Esophagus (tissue), 2 donors: ENCODE results near the gene PLXNB2. TPM values are rescaled to one million over a fixed set of nuclear protein-coding genes. Genes with fewer than 3 reads are reported as not detected.

Experiments used
- H3K27ac ChIP-seq, 2 donors: one replicate each; pipeline ENCODE4 v1.5.1; 2013; ENCODE audit warnings: low read depth in 2 of 2, mild to moderate bottlenecking in 2 of 2, inconsistent platforms in 1 of 2, low read length in 1 of 2, moderate library complexity in 1 of 2
- H3K27me3 ChIP-seq, 2 donors: one replicate each; pipeline ENCODE4 v1.6.1; 2013; ENCODE audit warnings: low read length in 2 of 2, control low read depth in 1 of 2, mild to moderate bottlenecking in 1 of 2; ENCODE audit not compliant: insufficient read depth in 2 of 2, control insufficient read depth in 1 of 2
- H3K36me3 ChIP-seq, 2 donors: one replicate each; pipeline ENCODE4 v1.6.1; 2013; ENCODE audit warnings: low read length in 1 of 2; ENCODE audit not compliant: control insufficient read depth in 2 of 2, insufficient read depth in 2 of 2
- H3K4me1 ChIP-seq, 2 donors: one replicate each; pipeline ENCODE4 v1.6.1; 2013; ENCODE audit warnings: low read length in 1 of 2; ENCODE audit not compliant: control insufficient read depth in 2 of 2, insufficient read depth in 2 of 2
- H3K4me3 ChIP-seq, 2 donors: one replicate each; pipeline ENCODE4 v1.5.1; 2013; ENCODE audit warnings: low read length in 2 of 2, mild to moderate bottlenecking in 2 of 2, low read depth in 1 of 2, moderate library complexity in 1 of 2
- H3K9me3 ChIP-seq, 2 donors: one replicate each; pipeline ENCODE4 v1.6.1; 2013; ENCODE audit warnings: mild to moderate bottlenecking in 2 of 2, low read depth in 1 of 2, low read length in 1 of 2, moderate library complexity in 1 of 2; ENCODE audit not compliant: control insufficient read depth in 2 of 2, insufficient read depth in 1 of 2
- WGBS, 2 donors: extraction: QIAGEN DNeasy Blood & Tissue Kit; methylation state at CpG; one replicate each; pipeline ENCODE4 v1.1.7; 2013; 5-methylcytosine and 5-hydroxymethylcytosine counted together
- polyA plus RNA-seq, 2 donors: library from polyadenylated mRNA; stranded (reverse); fragments of 200-250 nt; gene quantifications; one replicate each; pipeline ENCODE4 v1.2.3, GENCODE V29; 2013
- donor health status: healthy with polysubstance abuse.
- donor health status: Bipolar disorder and iron deficiency.

Gene PLXNB2
- polyA plus RNA-seq, 2 donors: 107 to 186 TPM

DNA sequence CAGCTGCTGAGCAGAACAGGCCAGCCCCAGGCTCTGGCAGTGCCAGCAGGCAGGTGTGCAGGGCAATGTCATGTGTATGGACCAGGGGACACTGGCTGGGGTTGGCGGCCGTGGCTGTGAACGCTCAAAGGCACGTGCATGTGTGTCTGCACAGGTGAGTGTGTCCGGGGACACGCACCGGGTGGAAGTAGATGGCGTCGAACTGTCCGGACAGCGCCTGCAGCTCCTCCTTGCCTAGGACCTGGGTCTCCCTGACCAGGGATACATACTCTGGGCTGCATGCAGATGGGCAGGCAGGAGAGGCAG lies 57.2 kb downstream of the PLXNB2 start:
- Histone ChIP-seq H3K36me3 (peaks cover 0 to 24% of the 10 kb centered on the region in 2 donors), H3K27ac (no peak overlapping the region), H3K27me3 (no peaks in the 10 kb centered on the region), H3K4me3 (peak overlapping the region; percentile 16 to 55), H3K4me1 (peaks cover 15 to 38% of the 10 kb centered on the region in 2 donors), H3K9me3 (peaks cover 0 to 2% of the 10 kb centered on the region in 2 donors)
- WGBS, 2 donors: 67% methylated on average over 11 of the region's 11 CpGs

DNA sequence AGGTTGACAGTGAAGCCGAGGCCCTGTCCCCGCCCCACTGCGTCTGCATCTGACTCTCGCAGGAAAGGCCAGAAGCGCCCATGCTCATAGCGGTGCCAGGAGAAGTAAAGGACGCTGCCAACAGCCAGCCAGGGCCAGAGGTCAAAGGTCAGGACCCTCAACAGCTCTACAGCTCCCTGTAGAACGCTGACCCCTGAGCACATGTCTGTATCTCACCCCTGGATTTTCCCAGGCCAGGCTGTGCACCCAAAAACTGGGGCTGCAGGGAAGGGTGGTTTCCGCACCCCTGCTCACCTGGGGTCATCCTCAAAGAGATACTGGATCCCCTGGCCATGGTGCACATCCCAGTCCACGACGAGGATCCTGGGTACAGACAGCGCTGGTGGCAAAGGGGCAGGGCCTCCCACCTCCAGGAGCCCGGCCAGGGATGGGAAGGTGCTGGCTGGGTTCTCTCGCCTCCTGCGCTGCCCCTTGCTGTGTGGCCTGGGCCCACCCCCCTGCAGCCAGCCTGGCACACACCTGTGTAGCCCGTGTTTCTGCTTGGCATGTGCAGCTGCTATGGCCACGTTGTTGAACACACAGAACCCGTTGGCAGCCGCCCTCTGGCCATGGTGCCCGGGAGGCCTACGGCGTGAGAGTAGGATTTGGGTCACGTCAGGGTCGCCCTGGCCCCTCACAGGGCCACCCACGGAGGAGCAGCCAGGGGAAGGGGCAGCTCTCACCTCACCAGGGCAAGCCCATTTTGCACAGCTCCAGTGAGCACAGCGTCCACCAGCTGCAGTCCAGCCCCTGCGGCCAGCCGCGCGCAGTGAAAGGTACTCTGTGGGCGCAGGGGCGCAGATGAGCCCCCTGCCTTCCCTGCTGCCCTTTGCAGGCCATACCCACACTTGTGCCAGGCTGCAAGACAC lies 57.9 kb downstream of the PLXNB2 start:
- H3K36me3 ChIP-seq: peaks cover 0 to 24% of the 10 kb centered on the region in 2 donors
- no peak overlapping the region for H3K27ac ChIP-seq
- H3K4me3 ChIP-seq: peak overlapping the region in 1 of 2 donors; percentile 16
- peaks cover 15 to 38% of the 10 kb centered on the region in 2 donors for H3K4me1 ChIP-seq
- WGBS, 2 donors: 83 to 84% methylated on average over 32 of the region's 32 CpGs
- peaks cover 0 to 2% of the 10 kb centered on the region in 2 donors for H3K9me3 ChIP-seq
- no peaks in the 10 kb centered on the region for H3K27me3 ChIP-seq

DNA sequence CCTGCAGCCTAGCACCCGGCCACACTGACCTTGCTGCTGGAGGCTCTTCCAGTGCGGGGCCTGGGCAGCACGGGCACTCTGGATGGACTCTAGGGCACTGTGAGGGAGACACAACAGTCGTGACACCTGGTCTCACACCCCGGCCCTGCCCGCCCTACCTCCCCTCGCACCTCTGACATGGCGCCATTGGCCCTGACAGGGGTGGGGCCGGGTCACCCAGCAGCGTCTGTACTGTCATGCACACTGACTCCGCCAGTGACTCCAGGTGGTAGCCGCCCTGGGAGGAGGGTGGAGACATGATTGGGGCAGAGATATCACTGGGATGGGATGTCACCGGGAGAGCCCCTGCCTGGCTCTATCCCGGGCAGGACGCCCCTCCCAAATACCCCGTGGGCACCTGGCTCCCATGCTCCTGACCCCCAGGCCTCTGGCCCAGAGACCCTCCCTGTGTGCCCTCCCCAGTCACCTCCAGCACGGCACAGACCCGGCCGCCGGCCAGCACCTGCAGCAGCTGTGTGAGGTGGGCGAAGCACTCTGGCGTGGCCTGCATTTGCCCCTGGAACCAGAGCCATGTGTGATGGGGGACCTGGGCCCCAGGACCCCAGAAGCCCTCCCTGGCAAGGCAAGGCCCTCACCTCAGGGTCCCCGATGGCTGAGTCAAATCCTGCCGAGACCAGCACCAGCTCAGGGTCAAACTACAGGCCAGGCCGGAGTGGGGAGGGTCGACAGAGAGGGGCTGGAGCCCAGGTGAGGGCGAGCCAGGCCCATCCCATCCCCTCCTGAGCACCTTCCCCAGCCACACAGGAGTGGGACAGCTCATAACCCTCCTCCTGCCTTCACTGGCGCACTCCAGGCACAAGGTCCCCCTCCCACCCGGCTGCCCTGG lies 59.0 kb downstream of the PLXNB2 start:
- H3K9me3 ChIP-seq: peaks cover 0 to 2% of the 10 kb centered on the region in 2 donors
- H3K27me3 ChIP-seq: no peaks in the 10 kb centered on the region
- no peak overlapping the region for H3K4me3 ChIP-seq
- no peak overlapping the region for H3K27ac ChIP-seq
- peaks cover 0 to 24% of the 10 kb centered on the region in 2 donors for H3K36me3 ChIP-seq
- WGBS, 2 donors: 87% methylated on average over 29 of the region's 29 CpGs
- H3K4me1 ChIP-seq: peaks cover 15 to 39% of the 10 kb centered on the region in 2 donors

DNA sequence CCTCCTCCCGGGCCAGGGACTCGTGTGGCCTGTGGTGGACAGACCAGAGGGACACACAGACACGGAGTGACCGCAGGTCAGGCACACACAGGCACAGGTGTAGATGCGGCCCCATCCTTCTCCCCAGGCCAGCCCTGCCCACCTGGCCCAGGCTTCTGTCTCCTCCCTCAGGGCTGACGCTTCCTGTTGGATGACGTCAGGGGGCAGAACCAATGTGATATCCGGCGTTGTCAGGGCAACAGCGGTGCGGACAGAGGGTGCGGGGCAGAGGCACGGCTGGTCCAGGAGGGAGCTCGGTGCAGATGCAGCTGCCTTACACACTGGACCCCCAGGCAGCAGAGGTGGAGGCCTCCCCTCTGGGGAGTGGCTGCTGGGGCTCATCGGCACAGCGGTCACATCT lies 59.7 kb downstream of the PLXNB2 start:
- WGBS, 2 donors: 40 to 46% methylated on average over 14 to 16 of the region's 16 CpGs
- Histone ChIP-seq H3K4me3 (no peak overlapping the region), H3K9me3 (peaks cover 0 to 2% of the 10 kb centered on the region in 2 donors), H3K27me3 (no peaks in the 10 kb centered on the region), H3K27ac (peak overlapping the region in 1 of 2 donors; percentile 27), H3K4me1 (peaks cover 15 to 40% of the 10 kb centered on the region in 2 donors), H3K36me3 (peaks cover 0 to 24% of the 10 kb centered on the region in 2 donors)

DNA sequence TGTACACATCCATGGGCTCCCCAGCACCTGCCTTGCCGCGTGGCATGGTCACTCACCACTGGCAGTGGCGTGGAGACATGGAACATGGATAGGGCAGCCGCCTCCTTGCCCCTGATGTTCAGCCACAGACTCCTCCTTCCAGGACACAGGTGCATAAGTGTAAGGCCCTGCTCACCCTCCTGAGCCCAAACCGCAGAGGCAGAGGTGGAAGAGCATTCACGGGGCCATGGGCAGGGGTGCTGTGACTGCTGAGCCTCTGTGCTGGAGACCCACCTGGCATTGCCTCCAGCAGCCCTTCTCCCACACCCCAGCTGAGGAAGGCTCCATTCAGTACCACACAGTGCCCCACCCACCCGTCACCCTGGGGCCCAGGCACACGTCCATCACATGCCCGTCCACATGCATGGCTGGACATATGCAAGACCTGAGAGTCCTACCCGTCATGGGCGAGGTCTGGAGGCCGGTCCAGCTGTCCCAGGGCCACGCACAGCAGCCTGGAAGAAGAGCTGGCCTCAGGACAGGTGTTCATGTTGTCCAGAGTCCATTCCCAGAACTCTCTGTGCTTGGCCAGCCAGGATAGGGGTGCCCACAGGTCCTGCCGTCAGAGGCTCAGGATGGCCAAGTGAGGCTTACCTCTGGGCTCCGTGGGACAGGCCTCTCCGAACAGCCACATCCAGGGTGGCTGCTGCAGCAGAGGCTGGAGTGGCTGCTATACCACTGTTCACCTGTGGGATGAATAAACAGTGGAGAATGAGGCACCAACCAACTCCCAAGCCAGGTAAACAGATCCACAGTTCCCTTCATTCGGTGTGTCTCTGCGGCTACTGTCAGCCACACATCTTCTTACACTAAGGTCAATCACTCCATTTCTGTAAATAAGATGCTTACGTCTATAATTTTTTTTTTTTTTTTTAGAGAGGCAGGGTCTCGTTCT lies 60.9 kb downstream of the PLXNB2 start:
- H3K4me1 ChIP-seq: peaks cover 18 to 35% of the 10 kb centered on the region in 2 donors
- peaks cover 0 to 24% of the 10 kb centered on the region in 2 donors for H3K36me3 ChIP-seq
- WGBS, 2 donors: 84 to 86% methylated on average over 20 of the region's 20 CpGs
- H3K27ac ChIP-seq: peak overlapping the region; percentile 96
- no peaks in the 10 kb centered on the region for H3K27me3 ChIP-seq
- H3K9me3 ChIP-seq: peaks cover 0 to under 1% of the 10 kb centered on the region in 2 donors
- no peak overlapping the region for H3K4me3 ChIP-seq

DNA sequence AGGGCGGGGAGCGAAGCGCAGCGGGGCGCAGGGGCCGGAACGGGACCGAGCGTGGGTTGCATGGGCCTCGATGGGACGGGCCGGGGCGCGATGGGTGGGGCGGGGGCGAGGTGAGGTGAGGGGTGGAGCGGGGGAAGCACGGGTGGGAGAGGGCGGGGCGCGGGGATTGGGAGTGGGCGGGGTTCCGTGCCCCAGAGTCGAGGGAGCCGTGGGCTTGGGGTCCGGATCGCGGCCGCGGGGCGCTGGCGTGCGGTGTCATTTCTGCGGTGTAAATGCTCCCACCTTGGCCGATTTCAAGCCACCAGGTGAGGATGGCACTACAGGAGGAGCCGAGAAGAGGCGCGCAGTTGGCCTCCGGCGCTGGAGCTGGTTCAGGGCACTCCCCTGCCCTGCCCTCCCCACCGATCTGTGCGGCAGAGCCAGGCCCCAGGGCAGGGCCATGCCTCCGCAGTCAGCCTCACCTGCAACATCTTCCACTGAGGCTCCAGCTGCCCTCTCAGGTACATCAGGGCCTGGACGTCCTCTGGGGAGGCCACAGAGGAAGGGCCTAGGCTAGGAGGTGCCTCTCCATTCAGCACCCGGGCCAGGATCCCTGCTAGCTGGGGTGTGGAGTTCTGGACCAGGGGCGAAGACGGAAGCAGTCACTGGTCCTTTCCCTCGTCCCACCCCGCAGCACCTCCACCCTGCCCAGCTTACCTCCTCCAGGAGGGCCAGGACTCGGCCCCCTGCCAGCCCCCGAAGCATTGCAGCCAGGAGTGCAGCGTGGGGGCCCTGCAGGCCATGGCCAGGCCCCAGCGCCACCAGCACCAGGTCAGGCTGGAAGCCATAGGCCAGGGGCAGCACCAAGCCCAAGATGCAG lies 62.0 kb downstream of the PLXNB2 start:
- Histone ChIP-seq H3K27ac (peak overlapping the region; percentile 96), H3K4me1 (peaks cover 17 to 31% of the 10 kb centered on the region in 2 donors), H3K4me3 (peak overlapping the region; percentile 77 to 82), H3K9me3 (no peaks in the 10 kb centered on the region), H3K36me3 (peaks cover 0 to 24% of the 10 kb centered on the region in 2 donors), H3K27me3 (no peaks in the 10 kb centered on the region)
- WGBS, 2 donors: 10 to 11% methylated on average over 44 to 53 of the region's 53 CpGs

DNA sequence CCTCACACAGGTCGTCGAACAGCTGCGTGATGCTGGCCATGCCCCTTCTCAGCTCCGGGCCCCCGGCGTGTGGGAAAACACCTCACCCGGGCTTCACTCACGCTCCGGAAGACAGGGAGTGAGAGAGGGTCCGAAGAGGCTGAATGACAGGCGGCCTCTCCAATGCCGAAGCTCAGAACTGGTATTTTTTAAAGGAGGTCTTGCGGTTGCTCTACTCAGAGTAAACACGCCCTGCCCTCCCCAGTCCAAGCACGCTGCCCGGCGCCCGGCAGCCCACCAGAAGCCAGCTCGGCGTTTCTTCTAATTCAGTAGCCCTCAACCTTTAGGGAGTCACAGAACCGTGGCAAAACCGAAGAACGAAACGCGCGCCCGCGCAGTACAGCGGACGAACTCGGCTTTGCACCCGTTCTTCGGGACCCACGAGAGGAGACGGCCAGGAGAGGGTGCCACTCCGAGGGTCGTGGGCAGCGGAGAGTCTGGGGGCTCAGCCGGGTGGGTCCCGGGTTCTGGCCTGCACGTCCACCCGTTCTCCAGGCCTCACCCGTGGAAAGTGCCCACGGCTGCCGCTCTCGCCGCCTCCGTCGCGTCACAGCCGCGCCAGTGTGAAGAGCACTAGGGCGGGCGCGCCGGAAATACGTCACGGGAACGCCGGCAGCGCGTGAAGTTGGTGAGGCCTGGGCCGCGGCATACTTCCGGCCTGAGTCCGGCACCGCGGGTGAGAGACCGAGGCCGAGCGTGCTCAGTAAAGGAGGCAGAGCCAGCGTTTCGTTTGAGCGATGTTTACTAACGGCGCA lies 62.8 kb downstream of the PLXNB2 start, which contains the start of gene TUBGCP6:
TSS of gene TUBGCP6 (minus strand) at position 604 of the 794 bp plus-strand sequence. CDS start at position 40, 564 bp downstream.
- Histone ChIP-seq H3K9me3 (no peaks in the 10 kb centered on the region), H3K4me1 (peaks cover 13 to 23% of the 10 kb centered on the region in 2 donors), H3K4me3 (peak within 1 kb of the TSS; percentile 77 to 82), H3K27me3 (no peaks in the 10 kb centered on the region), H3K36me3 (peaks cover 5 to 30% of the 10 kb centered on the region in 2 donors), H3K27ac (peak within 1 kb of the TSS; percentile 96)
- WGBS, 2 donors: 0 to 1% methylated on average over 76 of the region's 76 CpGs
